ENCODE measurements around the gene CPPED1. TPM values are rescaled to one million over a fixed set of nuclear protein-coding genes. Genes with fewer than 3 reads are reported as not detected.

The CPPED1 gene
- total RNA-seq, 1 donor, result 11.1 TPM

DNA sequence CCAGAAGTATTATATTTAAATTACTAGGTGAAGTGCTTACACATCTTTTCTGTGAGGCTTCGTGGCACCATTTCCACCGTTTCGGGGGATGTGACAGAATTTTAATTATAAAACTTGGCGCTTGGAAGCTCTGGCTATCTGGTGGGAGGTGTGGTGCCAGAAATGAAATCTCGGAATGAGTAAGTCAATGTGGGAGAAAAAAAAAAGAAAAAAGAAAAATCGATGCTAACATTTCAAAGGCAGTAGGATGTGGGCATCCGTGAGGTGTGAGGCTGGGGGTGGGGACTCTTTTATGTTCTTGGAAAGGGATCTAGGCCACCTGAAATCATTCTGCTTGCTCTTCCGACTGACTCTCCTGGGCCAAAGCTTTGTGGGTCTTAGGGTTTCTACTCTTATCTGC lies 21.9 kb downstream of the CPPED1 start:
- TF ChIP-seq, protein P1, sequence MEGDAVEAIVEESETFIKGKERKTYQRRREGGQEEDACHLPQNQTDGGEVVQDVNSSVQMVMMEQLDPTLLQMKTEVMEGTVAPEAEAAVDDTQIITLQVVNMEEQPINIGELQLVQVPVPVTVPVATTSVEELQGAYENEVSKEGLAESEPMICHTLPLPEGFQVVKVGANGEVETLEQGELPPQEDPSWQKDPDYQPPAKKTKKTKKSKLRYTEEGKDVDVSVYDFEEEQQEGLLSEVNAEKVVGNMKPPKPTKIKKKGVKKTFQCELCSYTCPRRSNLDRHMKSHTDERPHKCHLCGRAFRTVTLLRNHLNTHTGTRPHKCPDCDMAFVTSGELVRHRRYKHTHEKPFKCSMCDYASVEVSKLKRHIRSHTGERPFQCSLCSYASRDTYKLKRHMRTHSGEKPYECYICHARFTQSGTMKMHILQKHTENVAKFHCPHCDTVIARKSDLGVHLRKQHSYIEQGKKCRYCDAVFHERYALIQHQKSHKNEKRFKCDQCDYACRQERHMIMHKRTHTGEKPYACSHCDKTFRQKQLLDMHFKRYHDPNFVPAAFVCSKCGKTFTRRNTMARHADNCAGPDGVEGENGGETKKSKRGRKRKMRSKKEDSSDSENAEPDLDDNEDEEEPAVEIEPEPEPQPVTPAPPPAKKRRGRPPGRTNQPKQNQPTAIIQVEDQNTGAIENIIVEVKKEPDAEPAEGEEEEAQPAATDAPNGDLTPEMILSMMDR (IDR thresholded peaks at IDR 0.05; ENCODE audit: insufficient read depth, low read length), result no peak
- no peak overlapping the region for H3K4me3 ChIP-seq (ENCODE audit: low read depth, low read length)
- DNase-seq (ENCODE audit: low read depth), result no peak

DNA sequence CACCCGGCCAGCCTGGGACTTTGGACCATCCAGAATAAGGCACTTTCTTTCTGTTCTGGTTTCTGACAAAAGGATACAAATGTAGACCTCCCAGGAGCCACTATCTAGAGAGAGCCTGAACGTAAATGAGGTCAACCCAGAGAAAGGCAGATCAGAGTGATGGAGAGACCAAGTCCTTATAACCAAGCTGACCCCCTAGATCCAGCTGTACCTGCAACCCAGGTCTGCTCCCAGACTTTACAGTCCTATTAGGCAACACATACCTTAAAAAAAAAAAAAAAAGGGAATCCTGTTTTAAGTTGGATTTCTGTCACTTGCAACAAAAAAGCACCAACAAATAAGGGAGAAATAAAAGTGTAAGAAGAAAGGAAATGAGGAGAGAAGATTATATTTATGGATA lies 23.2 kb downstream of the CPPED1 start:
- no peak overlapping the region for H3K4me3 ChIP-seq (ENCODE audit: low read depth, low read length)
- no peak for DNase-seq (ENCODE audit: low read depth)
- TF ChIP-seq, protein P1 (IDR thresholded peaks at IDR 0.05; ENCODE audit: insufficient read depth, low read length), result no peak

DNA sequence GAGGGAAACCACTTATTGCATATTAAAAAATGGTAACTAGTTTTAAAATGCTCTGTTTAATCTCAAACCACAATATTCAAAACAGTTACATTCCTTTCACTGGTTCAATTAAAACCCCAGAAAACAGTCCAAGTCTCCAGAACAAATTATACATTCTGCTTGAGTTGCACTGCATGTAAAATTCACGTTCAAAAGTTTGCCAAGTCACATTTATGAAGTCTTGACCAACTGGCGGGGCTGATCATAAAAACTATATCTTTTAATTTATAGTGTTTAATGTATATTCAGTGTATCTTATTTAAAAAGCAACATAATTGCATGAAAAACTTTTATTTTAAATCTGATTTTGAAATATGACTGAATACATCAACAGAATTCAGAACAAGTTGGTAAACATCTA lies 25.0 kb downstream of the CPPED1 start:
- no peak for DNase-seq (ENCODE audit: low read depth)
- no peak overlapping the region for H3K4me3 ChIP-seq (ENCODE audit: low read depth, low read length)

DNA sequence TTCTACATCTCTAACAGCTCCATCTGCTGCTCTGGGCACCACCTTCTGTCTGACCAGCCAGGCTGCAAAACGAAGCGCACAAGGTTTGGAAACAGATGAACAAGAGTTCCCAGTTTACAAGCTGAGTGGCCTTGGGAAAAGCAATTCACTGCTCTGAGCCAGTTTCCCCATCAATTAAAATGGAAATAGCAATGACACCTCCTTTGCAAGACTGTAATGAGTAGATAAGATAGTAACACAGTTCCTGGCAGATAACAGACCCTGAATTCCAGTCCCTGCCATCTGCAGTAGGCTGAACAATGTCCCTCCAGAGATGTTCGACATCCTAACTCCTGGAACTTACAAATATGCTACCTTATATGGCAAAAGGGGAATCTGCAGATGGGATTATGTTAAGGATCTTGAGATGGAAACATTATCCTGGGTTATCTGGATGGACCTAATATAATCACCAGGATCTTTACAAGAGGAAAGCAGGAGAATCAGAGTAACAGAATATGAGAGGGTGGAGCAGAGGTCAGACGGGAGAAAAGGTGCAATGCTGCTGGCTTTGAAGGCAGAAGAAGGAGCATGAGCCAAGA lies 27.9 kb downstream of the CPPED1 start:
- TF ChIP-seq, protein P1 (IDR thresholded peaks at IDR 0.05; ENCODE audit: insufficient read depth, low read length), result no peak
- H3K4me3 ChIP-seq (ENCODE audit: low read depth, low read length), result no peak overlapping the region
- DNase-seq (ENCODE audit: low read depth), result no peak

More for the DNA sequence above, 25.0 kb downstream of the CPPED1 start:
- TF ChIP-seq, protein P1 (IDR thresholded peaks at IDR 0.05; ENCODE audit: insufficient read depth, low read length), result no peak

DNA sequence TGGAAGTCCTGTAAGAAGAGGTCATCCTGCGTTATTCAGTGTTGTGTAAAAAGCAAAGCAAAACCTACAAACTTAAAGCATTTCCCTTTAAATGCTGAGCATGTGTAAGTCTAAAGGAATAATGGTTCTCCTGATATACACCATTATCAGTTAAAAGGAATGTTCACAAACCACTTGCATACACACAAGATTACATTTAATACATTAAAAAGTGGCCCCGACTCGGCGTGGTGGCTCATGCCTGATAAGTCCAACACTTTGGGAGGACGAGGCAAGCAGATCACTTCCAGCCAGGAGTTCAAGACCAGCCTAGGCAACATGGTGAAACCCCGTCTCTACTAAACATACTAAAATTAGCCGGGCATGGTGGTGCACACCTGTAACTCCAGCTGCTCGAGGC lies 30.5 kb downstream of the CPPED1 start:
- H3K4me3 ChIP-seq (ENCODE audit: low read depth, low read length), result no peak overlapping the region
- no peak for DNase-seq (ENCODE audit: low read depth)
- TF ChIP-seq, protein P1 (IDR thresholded peaks at IDR 0.05; ENCODE audit: insufficient read depth, low read length), result no peak

DNA sequence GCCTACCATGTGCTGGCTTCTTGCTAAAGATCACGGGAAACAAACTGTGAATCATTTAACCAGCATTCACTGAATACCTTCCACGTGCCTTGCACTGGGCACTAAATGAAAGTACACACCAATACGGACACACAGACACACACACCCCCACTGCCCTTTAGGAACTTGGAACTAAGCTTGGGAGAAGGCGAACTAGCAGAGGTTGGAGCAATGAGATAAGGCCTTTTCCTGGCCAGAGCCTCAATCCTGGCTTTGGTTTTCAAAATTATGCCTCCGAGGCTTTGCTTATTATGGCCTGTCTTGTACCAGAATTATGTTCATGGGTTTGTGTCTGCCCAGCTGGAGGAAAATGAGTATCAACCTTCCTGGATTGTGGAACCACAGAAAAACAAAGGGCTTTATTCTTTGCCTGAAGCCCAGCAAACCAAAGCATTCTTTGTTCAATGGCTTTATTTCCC lies 32.3 kb downstream of the CPPED1 start:
- DNase-seq (ENCODE audit: low read depth), result peak; percentile 33
- TF ChIP-seq, protein P1 (IDR thresholded peaks at IDR 0.05; ENCODE audit: insufficient read depth, low read length), result no peak

DNA sequence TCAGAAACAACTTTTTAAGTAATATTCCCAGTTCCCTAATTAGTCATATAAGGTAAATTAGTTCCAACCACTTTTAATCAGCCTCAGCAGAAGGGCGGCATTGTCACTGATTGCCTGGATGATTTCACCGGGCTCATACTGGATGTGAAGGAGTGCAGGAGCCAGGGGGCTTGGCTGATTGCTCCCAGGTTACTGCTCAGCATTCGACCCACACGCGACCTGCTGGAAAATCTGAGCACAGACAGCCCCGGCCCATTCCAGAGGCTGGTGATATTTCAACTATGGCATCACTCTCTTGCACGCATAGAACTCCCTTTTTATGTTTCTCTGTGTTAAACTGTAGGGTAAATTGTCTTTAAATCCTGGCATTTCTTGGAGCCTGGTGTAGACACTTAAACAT lies 34.2 kb downstream of the CPPED1 start:
- no peak overlapping the region for H3K4me3 ChIP-seq (ENCODE audit: low read depth, low read length)
- no peak for DNase-seq (ENCODE audit: low read depth)
- TF ChIP-seq, protein P1 (IDR thresholded peaks at IDR 0.05; ENCODE audit: insufficient read depth, low read length), result no peak

More for the DNA sequence above, 32.3 kb downstream of the CPPED1 start:
- H3K4me3 ChIP-seq (ENCODE audit: low read depth, low read length), result no peak overlapping the region

Data from fibroblast of the aortic adventitia (primary cell).